ENCODE data around the gene ARHGAP22. TPM values are rescaled to one million over a fixed set of nuclear protein-coding genes. Genes with fewer than 3 reads are reported as not detected.

The ARHGAP22 gene
- polyA plus RNA-seq, 1 experiment = 7.2 TPM

- H3K36me3 ChIP-seq (ENCODE audit: control insufficient read depth, insufficient read depth, low read length) = no peaks in the 10 kb centered on the region
- H3K4me3 ChIP-seq (ENCODE audit: low read depth, low read length) = no peak overlapping the region
- H3K27me3 ChIP-seq (ENCODE audit: control insufficient read depth, insufficient read depth, low read length) = no peaks in the 10 kb centered on the region
- ChIA-PET CTCF (interaction anchor here (1.2 kb wide), 1 partner anchor 43 kb away, joined by 14 read pairs; no protein-coding TSS in a partner anchor), POLR2A (no interaction called here)
- TF ChIP-seq, protein P1, sequence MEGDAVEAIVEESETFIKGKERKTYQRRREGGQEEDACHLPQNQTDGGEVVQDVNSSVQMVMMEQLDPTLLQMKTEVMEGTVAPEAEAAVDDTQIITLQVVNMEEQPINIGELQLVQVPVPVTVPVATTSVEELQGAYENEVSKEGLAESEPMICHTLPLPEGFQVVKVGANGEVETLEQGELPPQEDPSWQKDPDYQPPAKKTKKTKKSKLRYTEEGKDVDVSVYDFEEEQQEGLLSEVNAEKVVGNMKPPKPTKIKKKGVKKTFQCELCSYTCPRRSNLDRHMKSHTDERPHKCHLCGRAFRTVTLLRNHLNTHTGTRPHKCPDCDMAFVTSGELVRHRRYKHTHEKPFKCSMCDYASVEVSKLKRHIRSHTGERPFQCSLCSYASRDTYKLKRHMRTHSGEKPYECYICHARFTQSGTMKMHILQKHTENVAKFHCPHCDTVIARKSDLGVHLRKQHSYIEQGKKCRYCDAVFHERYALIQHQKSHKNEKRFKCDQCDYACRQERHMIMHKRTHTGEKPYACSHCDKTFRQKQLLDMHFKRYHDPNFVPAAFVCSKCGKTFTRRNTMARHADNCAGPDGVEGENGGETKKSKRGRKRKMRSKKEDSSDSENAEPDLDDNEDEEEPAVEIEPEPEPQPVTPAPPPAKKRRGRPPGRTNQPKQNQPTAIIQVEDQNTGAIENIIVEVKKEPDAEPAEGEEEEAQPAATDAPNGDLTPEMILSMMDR (IDR thresholded peaks at IDR 0.05; ENCODE audit: insufficient read depth, low read depth, low read length) = no peak
- no peak for DNase-seq (ENCODE audit: low read depth)
Measured at GRCh38 chr10:48613016-48613415, 8.1 kb upstream of the ARHGAP22 start.

DNA sequence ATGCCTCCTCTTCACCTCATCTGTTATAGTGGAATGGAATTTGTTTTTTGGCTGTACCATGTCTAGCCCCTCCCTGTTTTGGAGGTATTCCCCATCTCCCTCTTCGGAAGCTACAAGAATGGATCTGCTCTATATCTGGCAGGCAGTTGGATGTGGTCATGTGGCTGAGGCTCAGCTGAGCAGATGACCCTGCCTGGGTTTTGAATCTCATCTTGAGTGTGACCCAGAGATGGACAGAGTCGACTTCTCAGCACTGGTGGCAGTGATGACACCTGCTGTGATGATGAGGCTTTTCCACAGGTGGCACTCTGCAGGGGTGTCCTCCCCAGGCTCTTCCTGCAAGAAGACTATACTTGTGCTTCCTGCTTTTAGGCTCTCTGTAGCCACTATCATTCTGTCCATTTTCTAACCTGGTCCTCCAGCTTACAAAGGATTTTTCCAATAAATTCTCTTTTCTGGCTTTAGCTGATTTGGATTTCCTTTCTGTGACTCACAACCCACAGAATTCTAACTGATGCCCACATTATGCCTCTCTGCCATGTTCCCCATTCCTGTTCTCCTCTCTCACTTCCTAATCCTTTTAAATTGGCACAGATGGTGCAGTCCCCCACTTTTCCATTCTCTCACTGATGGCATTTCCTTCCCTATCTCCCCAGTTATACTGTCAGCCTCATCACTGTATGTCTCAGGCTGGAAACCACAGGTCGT lies 7.5 kb upstream of the ARHGAP22 start:
- H3K36me3 ChIP-seq (ENCODE audit: control insufficient read depth, insufficient read depth, low read length) = no peaks in the 10 kb centered on the region
- H3K27me3 ChIP-seq (ENCODE audit: control insufficient read depth, insufficient read depth, low read length) = no peaks in the 10 kb centered on the region
- POLR2A ChIA-PET = no interaction called here
- DNase-seq (ENCODE audit: low read depth) = no peak
- H3K4me3 ChIP-seq (ENCODE audit: low read depth, low read length) = no peak overlapping the region
- CTCF ChIA-PET = interaction anchor here (1.2 to 6.9 kb wide), 2 partner anchors 9 to 44 kb away, joined by 14 to 69 read pairs; no protein-coding TSS in a partner anchor
- TF ChIP-seq, protein P1 (IDR thresholded peaks at IDR 0.05; ENCODE audit: insufficient read depth, low read depth, low read length) = no peak

GRCh38 chr10:48611133-48611532 lies 6.3 kb upstream of the ARHGAP22 start:
- no peaks in the 10 kb centered on the region for H3K36me3 ChIP-seq (ENCODE audit: control insufficient read depth, insufficient read depth, low read length)
- no peaks in the 10 kb centered on the region for H3K27me3 ChIP-seq (ENCODE audit: control insufficient read depth, insufficient read depth, low read length)
- no peak overlapping the region for H3K4me3 ChIP-seq (ENCODE audit: low read depth, low read length)
- TF ChIP-seq, protein P1 (IDR thresholded peaks at IDR 0.05; ENCODE audit: insufficient read depth, low read depth, low read length) = no peak
- CTCF ChIA-PET = interaction anchor here (1.0 to 7.2 kb wide), 3 partner anchors 10 to 60 kb away, joined by 3 to 155 read pairs (median 69); no protein-coding TSS in a partner anchor
- DNase-seq (ENCODE audit: low read depth) = no peak
- POLR2A ChIA-PET = no interaction called here

DNA sequence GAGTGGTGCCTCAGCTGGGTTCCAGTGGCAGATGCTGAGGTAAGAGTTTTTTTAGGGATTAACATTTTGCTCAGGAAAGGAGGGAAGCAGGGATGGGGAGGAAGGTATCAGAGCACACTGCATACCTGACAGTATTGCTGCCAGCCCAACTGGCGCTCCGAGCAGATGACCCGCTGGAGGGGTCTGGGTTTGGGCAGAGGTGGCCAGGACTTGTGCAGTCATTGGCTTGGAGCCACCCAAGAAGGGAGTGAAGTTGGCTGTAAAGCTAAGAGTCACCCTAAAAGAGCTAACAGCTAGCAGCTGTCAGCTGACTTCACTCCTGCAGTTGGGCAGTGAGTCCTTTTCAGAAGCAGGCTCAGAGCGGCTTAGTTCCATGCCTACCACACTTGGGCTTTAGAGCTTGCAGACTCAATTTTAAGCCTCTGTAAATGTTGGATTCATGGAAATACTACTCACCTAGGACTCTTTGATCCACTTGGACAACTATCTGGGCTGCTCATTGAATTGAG lies 5.8 kb upstream of the ARHGAP22 start:
- no peak for DNase-seq (ENCODE audit: low read depth)
- ChIA-PET POLR2A (no interaction called here), CTCF (interaction anchor here (0.6 to 7.2 kb wide), 4 partner anchors 11 to 59 kb away, joined by 3 to 155 read pairs (median 36); no protein-coding TSS in a partner anchor)
- TF ChIP-seq, protein P1 (IDR thresholded peaks at IDR 0.05; ENCODE audit: insufficient read depth, low read depth, low read length) = no peak
- Histone ChIP-seq H3K27me3 (ENCODE audit: control insufficient read depth, insufficient read depth, low read length) (no peaks in the 10 kb centered on the region), H3K36me3 (ENCODE audit: control insufficient read depth, insufficient read depth, low read length) (no peaks in the 10 kb centered on the region), H3K4me3 (ENCODE audit: low read depth, low read length) (no peak overlapping the region)

- ChIA-PET POLR2A (no interaction called here), CTCF (interaction anchor here (0.6 to 7.2 kb wide), 8 partner anchors 11 to 251 kb away, joined by 3 to 155 read pairs (median 4); no protein-coding TSS in a partner anchor)
- H3K36me3 ChIP-seq (ENCODE audit: control insufficient read depth, insufficient read depth, low read length) = no peaks in the 10 kb centered on the region
- TF ChIP-seq, protein P1 (IDR thresholded peaks at IDR 0.05; ENCODE audit: insufficient read depth, low read depth, low read length) = no peak
- DNase-seq (ENCODE audit: low read depth) = no peak
- no peak overlapping the region for H3K4me3 ChIP-seq (ENCODE audit: low read depth, low read length)
- no peaks in the 10 kb centered on the region for H3K27me3 ChIP-seq (ENCODE audit: control insufficient read depth, insufficient read depth, low read length)
Measured at GRCh38 chr10:48609899-48610584, 5.2 kb upstream of the ARHGAP22 start.

Measured in BJ (cell line).